Stimulated activated CD8-positive, alpha-beta memory T cell treated with anti-CD3 and anti-CD28 coated beads, Interleukin-2, amount 100 ng/mL, for 48 hours (primary cell): ENCODE data around the gene PLA2G4E.
A peak's percentile ranks its signal among the peaks of the same experiment; 100 is the strongest.

ENCODE experiments used
- DNase-seq, 2 donors: peaks; one replicate each; pipeline ENCODE4 v3.0.0-alpha.2; 2020; ENCODE audit warnings: low read depth in 2 of 2

PLA2G4E gene

GRCh38 chr15:41992803-41993190 is 28.0 kb downstream of the PLA2G4E start:
- no peak for DNase-seq

- no peak for DNase-seq
These were observed 28.6 kb downstream of the PLA2G4E start for GRCh38 chr15:41992151-41992802.

- DNase-seq: no peak
These were observed 30.2 kb downstream of the PLA2G4E start for GRCh38 chr15:41990691-41991090.

GRCh38 chr15:41990243-41990605 is 30.6 kb downstream of the PLA2G4E start:
- no peak for DNase-seq

GRCh38 chr15:41989573-41990242 is 31.1 kb downstream of the PLA2G4E start:
- DNase-seq: peak; percentile 77 to 87

- DNase-seq: no peak
These were observed 31.8 kb downstream of the PLA2G4E start for GRCh38 chr15:41988896-41989572.

- no peak for DNase-seq
These were observed 32.9 kb downstream of the PLA2G4E start for GRCh38 chr15:41987925-41988275.

GRCh38 chr15:41987246-41987924 is 33.5 kb downstream of the PLA2G4E start:
- DNase-seq: no peak

- DNase-seq: no peak
These were observed 35.3 kb downstream of the PLA2G4E start for GRCh38 chr15:41985236-41986160.

- no peak for DNase-seq
These were observed 36.2 kb downstream of the PLA2G4E start for GRCh38 chr15:41984622-41985021.

- no peak for DNase-seq
These were observed 36.9 kb downstream of the PLA2G4E start for GRCh38 chr15:41983621-41984571.

GRCh38 chr15:41983221-41983620 is 37.6 kb downstream of the PLA2G4E start:
- no peak for DNase-seq

GRCh38 chr15:41982133-41982930 is 38.5 kb downstream of the PLA2G4E start:
- no peak for DNase-seq

- no peak for DNase-seq
These were observed 39.3 kb downstream of the PLA2G4E start for GRCh38 chr15:41981371-41982132.

- no peak for DNase-seq
These were observed 40.1 kb downstream of the PLA2G4E start for GRCh38 chr15:41980654-41981323.

- no peak for DNase-seq
These were observed 41.2 kb downstream of the PLA2G4E start for GRCh38 chr15:41979493-41980266.

- DNase-seq: no peak
These were observed 42.3 kb downstream of the PLA2G4E start for GRCh38 chr15:41978534-41978933.
